Limb (tissue), 2 donors: ENCODE data around the gene EEF1G.
A peak's percentile ranks its signal among the peaks of the same experiment; 100 is the strongest.
"Not testable (repeated sequence)": the region's sequence is repeated elsewhere in the genome, so short reads cannot be mapped to it uniquely, and the experiment has no call there.

Experiments
- DNase-seq, 2 donors: peaks; one replicate each; pipeline ENCODE4 v3.0.0-alpha.2; 2016; ENCODE audit errors: extremely low spot score in 2 of 2

EEF1G gene

DNA sequence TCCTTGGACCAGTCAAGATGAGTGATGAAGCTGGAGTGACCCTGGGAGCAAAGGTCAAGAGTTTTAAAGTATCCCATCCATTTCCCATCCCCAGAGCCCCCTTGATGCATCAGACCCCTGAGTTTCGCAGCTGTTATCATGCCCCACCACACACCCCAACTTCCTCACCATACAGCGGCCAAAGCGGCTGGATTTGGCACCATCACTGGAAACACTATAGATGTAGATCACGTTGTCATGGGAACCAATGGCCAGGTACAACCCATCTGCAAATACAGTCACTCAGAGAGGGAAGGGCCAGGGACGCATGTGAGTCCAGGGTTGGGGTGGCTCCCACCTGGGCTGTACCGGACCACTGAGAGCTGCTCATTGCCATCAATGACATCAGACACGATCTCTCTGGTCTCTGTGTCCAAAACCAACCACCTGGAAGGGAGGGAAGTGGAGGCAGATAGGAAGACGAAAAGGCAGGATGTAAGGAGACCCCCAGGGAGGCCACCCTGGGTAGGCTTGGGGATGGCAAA is 30.1 kb upstream of the EEF1G start:
- no peak for DNase-seq

DNA sequence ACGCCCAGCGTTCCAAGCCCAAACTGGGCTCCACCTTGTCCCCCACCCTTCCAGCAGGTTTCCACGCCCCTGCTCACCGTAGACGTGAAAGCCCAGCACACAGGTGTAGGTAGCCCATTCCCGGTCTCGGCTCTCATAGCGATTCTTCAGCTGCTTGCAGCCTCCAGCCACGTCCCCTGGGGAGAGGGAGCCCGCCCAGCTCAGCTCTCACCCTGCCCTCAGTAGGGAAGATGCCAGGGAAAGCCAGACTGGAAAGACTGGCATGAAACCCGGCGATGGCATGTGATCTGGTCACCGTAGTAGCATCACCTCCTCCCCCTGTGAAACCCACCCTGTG is 29.3 kb upstream of the EEF1G start:
- DNase-seq = peak in 1 of 2 donors; percentile 44

DNA sequence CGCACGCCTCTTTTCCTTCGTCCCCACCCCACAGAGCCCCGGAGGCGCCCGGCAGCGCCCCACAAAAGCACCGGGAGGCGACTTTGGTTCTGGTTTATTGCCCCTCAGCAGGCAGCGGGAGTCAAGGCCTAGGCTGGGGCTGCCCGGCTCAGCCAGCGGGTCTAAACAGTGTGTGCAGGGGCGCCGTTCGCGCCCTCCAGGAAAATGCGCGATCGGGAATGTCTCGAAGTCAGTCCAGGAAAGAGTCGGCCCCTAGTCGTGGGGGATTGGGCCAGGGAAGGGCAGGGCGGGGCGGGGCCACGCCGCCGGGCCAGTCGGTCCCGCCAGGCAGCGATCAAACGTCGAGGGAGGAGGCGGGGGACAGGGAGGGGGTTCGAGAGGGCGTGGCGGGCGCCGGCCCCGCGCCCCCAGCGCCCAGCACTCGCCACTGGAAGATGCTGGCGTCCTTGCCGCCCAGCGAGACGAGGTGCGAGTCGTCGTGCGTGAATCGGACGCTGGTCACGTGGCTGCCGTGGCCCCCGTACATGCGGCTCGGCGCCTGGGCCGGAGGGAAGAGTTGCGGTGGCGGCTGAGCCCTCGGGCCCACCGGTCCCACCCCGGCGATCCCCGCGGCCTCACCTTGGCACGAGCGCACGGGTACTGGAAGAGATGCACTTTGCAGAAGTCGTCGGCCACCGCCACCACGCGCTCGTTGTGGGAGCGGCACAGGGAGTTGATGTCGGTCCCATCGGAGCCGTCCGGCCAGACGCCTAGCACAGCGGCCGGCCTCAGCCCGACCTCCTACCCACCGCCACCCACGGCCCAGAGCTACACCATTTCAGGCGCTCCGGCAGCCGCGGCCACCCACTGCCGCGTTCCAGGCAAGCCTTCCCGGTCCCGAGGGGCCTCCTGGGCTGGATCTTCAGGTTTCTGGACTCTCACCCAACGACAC is 28.7 kb upstream of the EEF1G start:
- peak in 1 of 2 donors; percentile 82 for DNase-seq

DNA sequence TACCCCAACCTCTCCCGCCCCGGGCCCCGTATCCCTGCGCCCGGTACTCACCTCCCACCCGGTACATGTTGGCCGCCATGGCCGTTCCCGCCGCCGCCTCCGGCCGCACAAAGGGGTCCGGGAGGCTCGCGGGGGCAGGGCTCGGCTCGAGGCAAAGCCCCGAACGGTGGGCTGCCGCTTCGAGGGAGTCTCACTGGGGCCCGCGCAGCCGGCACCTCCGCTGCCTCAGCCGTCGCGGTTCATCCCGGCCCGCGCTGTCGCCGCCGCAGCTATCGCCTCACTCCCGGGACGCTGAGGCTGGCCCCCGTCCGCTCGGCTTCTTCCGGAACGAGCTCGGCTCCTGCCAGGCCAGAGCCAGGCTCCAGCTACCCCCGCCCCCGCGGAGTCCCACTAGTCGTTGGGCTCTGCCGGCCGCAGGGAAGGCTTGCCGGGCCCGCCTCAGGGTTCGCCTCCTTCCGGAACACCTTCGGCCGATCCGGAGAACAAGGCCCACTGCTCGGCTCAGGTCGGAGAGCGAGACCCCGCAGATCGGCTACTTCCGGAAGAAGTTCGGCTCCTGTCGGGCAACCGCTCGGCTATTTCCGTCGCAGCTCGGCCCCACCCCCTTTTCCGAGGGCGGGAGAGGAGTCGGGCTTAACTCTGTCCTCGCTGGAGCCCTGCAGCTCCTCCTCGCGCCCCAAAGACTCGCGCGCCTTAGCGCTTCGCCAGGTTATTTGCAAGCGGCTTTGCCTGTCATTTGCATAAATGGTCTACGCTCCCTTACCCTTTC is 27.9 kb upstream of the EEF1G start, which contains the start of gene MTA2:
MTA2 (minus strand) TSS at position 494 of the 769 bp plus-strand sequence; CDS start at position 79, 415 bp downstream.
- peak; percentile 98 to 100 for DNase-seq

DNA sequence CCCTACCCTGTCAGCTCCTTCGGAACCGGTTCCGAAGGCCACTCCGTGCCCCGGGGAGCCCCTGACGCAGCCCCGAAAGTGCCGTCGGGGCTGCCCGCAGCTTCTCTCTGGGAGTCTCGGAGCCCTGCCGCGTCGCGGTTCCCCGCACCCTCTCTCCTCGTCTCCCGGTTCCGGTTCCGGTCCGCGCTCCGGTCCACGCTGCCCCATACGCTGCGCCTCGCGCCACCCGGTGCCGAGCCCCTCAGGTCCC is 27.4 kb upstream of the EEF1G start:
- no peak for DNase-seq

DNA sequence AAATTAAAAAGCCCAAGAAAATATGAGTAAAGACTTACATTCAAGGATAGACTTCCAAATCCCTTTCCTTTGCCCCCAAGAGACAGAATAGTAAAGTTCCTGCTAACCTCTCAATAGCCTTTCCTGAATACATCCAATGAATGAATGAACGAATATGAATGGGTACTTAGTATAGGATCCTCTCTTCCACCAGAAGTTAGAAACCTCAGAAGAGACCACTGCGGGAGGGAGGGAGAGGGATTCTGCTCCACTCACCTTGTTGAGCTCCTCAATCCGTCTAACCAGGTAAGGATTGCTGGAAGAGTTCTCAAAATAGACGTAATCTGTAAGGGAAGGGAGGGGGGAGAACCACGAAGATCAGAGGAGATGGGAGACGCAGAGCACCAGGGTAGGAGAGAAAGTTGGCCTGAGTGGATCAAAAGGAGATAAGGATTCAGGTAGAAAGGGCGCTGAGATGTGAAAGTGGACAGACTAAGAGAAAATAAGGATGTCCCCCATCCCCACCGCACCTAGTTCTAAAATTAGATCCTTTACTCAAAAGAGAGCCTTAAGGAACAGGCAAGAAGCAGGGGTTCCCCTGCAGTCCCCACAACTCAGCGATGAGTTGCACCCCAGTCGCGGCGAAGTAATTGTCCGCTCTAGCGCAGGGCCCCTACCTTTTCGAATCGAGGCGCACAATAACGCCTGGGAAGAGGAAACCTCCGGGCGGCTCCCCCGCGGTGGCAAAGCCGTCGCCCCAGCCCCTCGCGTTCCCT is 26.9 kb upstream of the EEF1G start:
- DNase-seq = no peak

DNA sequence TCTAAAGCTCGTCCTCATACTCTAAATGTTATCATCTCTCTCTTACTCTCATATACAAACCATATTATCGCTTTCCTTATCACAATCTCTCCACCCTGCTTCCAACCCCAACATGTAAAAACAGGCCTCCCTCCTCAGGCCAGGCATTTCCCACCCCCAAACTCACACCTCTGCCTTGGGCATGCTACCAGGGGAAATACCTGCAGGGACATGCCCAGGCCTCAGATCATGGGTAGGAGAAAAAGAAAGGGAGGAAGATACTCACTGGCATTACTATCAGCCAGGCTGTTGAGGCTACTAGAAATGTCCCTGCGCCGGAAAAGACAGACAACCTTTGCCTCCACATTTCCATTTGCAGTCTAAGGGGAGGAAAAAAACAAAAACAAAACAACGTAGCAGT is 26.2 kb upstream of the EEF1G start:
- no peak for DNase-seq

DNA sequence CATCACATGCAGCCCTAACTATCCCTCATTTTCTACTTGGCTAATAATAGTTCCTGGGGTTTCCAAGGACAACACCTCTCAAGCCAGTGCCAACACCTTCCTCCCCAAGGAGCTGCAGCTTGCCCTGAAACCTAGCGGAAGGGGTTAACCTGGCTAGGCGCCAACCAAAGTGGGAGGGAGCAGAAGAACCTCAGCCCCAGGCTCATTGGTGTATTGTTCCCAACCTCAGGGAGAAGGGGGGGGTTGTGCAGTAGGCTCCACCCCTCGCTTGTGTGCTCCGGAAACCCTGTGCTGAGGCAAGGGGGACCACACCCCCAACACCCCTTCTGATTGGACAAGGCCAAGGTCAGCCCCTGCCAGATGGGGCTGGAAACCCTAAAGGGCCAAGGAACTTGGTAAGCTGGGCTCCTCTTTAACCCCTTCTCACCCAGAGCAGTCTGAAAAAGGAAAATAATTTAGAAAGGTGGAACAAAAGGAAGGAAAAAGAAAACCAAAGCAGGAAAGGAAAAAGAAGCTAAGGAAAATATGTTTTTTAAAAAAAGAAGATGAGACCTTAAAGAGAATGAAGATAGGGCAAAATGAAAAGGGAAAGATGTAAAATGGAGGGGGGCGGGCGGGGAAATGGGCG is 25.5 kb upstream of the EEF1G start:
- peak; percentile 91 to 96 for DNase-seq

DNA sequence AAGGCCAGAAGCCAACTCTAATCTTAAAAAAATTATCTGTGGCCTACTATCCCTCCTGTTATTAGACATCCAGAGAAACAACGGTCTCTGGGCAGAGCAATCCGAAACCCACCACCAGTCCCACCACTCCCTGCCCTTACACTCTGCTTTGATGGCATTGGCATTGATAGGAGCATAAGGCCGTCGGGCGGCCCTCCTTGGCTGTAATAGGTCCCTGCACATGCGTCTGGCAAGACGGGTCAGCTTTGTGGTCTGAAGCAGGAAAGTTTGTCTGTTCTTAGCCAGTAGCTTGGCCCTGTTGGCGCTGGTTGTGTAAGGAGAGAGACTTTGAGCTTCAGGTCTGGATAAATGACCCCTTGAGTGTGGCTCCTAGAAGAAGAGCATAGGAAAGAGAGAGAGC is 21.4 kb upstream of the EEF1G start:
- DNase-seq = no peak

DNA sequence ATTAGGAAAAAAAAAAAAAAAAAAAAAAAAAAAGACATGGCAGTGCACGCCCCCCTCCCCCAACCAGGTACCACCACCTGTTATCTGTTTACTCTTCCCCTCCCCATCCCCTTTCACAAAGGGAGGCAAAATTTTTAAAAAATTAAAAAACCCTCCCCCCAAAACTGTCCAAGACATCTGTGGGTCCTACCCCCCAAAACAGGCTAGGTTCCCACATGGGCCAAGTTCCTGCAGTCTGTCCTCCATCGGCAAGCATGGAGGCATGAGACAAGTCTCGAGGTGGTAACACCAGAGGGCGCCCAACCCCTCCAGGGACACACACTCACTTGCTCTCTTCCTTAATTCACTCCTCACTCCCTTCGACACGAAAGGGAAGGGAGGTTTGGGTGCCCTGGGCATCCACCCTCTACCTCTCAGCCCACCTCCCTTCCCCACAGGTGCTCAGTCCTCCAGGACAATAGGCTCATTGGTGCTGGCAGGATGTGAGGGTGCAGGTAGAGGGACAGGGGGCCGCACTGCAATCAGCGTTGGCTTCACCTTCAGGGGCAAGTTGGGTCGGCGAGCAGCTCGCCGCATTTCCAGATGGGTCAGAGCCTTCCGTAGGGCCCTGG is 19.8 kb upstream of the EEF1G start:
- peak in 1 of 2 donors; percentile 74 for DNase-seq

DNA sequence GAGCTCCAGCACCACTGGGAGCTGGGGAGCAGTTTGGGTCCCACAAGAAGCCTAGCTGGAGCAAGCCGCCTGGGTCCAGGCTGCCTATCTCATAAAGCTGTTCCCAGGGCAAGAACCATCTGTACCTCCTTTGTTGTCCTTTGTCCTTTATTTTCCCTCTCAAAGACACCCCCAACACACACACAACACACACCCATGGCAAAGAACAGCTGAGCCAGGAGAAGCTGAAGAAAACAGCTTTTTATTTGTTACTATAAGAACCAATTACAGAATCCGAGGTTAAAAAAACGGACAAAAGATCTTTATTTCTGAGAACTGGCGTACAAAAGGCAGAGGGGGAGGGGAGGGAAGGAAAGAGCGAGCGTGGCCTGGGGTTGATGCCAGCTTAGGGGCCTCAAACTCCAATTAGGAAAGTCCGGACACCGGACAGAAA is 19.3 kb upstream of the EEF1G start:
- peak in 1 of 2 donors; percentile 24 for DNase-seq

DNA sequence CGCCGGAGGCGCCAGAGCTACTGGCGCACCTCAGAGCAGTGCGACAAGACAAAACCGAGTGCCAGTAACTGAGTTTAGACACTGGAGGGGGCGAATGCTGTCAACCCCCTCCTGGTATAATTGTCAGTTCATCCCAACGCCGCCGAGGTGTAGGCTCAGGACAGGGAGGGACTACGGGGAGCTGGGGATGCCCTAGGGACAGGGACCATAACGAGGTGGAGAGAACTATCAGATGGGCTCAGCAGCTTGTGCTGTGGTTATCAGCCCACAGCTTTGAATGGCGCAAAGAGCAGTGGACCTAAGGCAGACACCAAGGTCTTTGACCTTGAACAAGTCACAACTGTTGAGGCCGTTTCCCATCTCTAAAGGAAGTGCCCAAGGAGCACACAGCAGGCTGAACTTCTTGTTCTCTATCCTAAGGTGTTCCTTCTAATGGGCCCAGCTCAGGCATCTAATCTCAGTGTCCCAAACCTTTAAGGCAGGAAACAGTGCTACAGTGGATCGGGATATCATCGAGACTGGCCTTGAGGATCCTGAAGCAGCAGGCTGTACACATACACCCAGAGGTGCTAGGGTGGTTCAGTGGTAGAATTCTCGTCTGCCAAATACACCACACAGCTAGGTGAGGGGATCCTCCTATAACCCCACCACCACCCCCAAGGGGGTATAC is 18.6 kb upstream of the EEF1G start:
- peak in 1 of 2 donors; percentile 24 for DNase-seq

DNA sequence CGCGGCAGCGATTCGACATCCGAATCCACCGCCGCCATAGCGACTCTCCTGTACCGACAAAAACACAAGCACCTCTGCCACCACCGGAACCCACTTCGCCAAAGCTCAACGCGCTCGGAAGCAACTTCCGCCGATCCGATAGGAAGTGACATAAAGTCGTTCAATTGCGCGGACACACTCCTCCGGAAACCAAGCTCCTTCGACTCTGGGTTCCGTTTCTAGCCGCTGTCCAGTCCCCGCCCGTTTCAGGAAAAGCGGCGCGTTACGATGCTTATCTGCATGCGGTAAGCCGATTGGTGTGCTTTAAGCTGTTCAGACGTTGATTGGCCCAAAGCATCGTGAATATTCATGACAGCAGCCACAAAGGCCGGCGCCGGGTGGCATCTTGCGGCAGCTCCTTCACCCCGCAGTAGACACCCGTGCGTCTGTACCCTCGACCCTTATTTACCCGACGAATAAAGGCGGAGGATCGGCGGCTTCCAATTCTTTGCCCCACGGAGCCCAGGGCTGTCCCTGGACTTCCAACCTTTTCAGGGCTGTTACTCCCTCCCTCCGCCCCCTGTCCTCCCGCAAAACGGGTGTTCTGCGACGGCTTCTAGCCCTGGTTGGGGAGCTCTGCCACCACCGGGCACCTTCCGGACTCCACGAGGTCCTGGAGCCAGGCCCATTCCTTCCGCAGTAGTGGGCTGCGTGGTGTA is 17.9 kb upstream of the EEF1G start, which contains the start of gene TUT1:
TUT1 (minus strand) TSS at position 76 of the 698 bp plus-strand sequence; CDS start at position 38, 38 bp downstream.
- peak; percentile 97 to 98 for DNase-seq

DNA sequence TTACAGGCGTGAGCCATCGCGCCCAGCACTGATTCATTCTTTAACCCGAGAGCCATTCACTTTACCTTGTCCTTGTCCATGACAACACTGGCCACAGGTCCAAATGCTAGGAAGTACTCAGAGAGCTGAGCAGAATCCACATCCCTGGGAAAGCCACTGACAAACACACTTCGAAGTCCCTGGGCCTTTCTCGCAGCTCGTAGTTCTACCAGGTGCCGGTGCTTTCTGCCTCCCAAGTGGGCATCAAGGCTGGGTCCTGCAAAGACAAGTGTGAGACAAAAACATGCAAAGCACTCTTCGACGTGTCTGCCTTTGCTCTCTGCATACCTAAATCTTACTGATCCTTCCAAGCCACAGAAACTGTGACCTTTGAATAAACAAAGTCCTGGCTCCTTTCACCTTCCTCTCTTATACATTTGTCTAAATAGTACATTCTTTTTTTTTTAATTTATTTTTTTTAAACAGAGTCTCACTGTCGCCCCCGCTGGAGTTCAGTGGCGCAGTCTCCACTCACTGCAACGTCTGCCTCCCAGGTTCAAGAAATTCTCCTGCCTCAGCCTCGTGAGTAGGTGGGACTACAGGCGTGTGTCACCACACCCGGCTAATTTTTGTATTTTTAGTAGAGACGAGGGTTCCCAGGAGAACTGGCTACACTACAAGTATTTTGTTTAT is 15.4 kb upstream of the EEF1G start:
- no peak for DNase-seq

DNA sequence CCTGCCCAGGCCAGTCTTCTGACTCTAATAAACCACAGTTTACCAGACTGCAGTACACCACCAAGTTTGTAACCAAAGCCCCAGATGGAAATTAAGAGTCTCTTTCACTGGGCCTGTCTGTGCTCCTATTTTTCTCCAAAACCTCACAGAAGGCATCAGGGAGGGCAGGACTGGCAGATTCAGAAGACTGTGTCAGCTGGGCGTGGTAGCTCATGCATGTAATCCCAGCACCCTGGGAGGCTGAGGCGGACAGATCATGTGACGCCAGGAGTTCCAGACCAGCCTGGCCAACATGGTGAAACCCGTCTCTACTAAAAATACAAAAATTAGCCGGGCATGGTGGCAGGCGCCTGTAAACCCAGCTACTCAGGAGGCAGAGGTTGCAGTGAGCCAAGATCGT is 11.7 kb upstream of the EEF1G start:
- DNase-seq = not testable (repeated sequence)

DNA sequence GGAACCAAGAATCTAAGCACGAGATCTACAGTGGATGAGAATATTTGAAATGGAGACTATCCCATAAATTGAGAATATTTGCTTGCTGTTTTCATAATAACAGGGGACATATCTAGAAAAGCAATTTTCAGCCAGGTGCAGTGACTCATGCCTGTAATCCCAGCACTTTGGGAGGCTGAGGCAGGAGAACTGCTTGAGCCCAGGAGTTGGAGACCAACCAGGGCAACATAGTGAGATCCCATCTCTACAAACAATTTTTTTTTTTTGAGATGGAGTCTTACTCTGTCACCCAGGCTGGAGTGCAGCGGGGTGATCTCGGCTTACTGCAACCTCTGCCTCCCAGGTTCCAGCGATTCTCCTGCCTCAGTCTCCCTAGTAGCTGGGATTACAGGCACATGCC is 8.0 kb upstream of the EEF1G start:
- not testable (repeated sequence) for DNase-seq

DNA sequence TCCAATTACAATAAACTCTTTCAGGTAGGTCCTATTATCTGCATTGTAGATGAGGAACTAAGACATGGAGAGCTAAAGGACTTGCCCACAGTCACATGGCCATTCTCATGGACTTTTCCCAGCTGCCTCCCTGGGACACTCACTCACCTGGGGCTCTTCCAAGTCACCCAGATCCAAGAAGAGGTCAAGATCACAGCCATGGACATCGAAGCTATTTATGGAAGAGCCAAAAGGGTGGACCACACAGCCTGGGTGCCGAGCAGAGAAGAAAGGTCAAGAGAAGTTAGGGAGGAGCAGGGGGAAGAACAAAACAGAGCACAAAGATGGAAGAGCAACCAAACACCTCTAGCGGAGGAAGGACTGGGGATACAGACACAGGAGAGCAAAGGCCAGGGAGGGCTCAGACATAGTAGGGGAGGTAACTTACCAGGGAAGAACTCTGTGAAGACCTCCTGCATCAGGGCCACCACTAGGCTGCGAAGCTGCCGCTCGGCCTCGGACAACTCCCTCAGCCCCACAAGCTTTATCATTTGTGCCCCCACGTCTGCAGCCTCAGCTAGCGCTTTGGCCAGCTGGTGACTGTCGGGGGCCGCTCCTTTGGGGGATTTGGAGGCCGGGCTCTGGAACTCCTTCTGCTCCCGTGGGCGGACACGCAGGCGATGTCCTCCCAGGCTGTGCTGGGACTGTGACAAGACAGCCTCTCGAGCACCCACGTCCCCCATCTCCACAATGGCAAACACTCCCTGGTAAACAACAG is 7.4 kb upstream of the EEF1G start:
- no peak for DNase-seq

DNA sequence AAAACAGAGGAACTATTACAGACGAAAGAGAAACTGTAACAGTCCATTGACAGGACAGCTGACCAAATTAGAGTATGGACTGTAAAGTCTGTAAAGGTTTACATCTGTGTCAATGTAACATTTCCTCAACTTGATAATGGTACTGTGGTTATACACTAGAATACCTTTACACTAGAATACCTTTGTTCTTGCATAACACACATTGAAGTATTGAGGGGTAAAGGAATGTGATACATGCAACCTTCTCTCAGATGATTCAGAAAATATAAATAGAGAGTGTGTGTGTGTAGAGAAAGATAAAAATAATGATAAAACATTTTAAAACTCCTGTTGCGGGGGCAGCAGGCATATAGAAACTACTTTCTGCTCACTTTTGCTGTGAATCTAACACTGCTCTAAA is 5.6 kb upstream of the EEF1G start:
- no peak for DNase-seq
